OCI-LY3 (cell line): Measurements from ENCODE around the gene SGCA.
A peak's percentile ranks its signal among the peaks of the same experiment; 100 is the strongest.

Experiments used
- H2AFZ ChIP-seq: fragments of 200-600, 300-600 bp; shearing (Covaris generic); 2 replicates; pipeline ENCODE4 v1.6.0; 2014; ENCODE audit warnings: antibody characterized with exemption, low read depth, low read length
- H3K27ac ChIP-seq: fragments of 200-600, 300-600 bp; sonication (generic); 2 replicates; pipeline ENCODE4 v1.5.1; 2014; ENCODE audit warnings: mild to moderate bottlenecking, low read length, moderate library complexity, mixed read lengths
- H3K27me3 ChIP-seq: fragments of 200-600, 300-600 bp; sonication (generic); 2 replicates; pipeline ENCODE4 v1.6.1; 2014; ENCODE audit warnings: low read depth, low read length, mixed read lengths
- H3K36me3 ChIP-seq: fragments of 200-600, 300-600 bp; sonication (generic); replicated peaks from 2 replicates; pipeline ENCODE3; 2014; ENCODE audit warnings: low read depth, low read length, mixed read lengths
- H3K4me1 ChIP-seq: fragments of 300-600, 200-600 bp; sonication (generic); 2 replicates; pipeline ENCODE4 v1.6.1; 2014; ENCODE audit warnings: low read length, mixed read lengths
- H3K4me2 ChIP-seq: fragments of 200-600, 300-600 bp; sonication (generic); 2 replicates; pipeline ENCODE4 v1.6.1; 2014; ENCODE audit warnings: low read length, mixed read lengths
- H3K4me3 ChIP-seq: fragments of 300-600, 200-600 bp; sonication (generic); 2 replicates; pipeline ENCODE4 v1.5.1; 2014; ENCODE audit warnings: antibody characterized with exemption, mild to moderate bottlenecking, low read length, moderate library complexity
- H3K79me2 ChIP-seq: fragments of 300-600, 200-600 bp; shearing (Covaris generic); 2 replicates; pipeline ENCODE4 v1.6.1; 2014; ENCODE audit warnings: mild to moderate bottlenecking, low read length, mixed read lengths
- H3K9ac ChIP-seq: fragments of 300-600, 200-600 bp; shearing (Covaris generic); 2 replicates; pipeline ENCODE4 v1.6.0; 2014; ENCODE audit warnings: mild to moderate bottlenecking, low read length, moderate library complexity
- H3K9me3 ChIP-seq: fragments of 200-600, 300-600 bp; shearing (Covaris generic); 2 replicates; pipeline ENCODE4 v1.6.1; 2014; ENCODE audit warnings: low read length, mixed read lengths; ENCODE audit not compliant: insufficient read depth
- H4K20me1 ChIP-seq: fragments of 200-600, 300-600 bp; sonication (generic); 2 replicates; pipeline ENCODE4 v1.6.1; 2016; ENCODE audit warnings: low read length, mixed read lengths; ENCODE audit not compliant: insufficient read depth
- EZH2phosphoT487 ChIP-seq: fragments of 200-600 bp; shearing (Covaris generic); IDR thresholded peaks from 2 replicates; pipeline ENCODE4 v1.6.1; 2018; ENCODE audit warnings: antibody characterized with exemption, mixed run types, low read depth
- TF ChIP-seq, protein P1 (sequence below): fragments of 200-600, 300-600 bp; sonication (generic); IDR thresholded peaks from 2 replicates; pipeline ENCODE4 v1.5.1; 2014; ENCODE audit warnings: antibody characterized with exemption, low read length, low read depth

The SGCA gene

GRCh38 chr17:50165867-50166517, at the start of gene SGCA:
SGCA (plus strand) TSS chr17:50166005; CDS start chr17:50166041, 36 bp downstream.
- Histone ChIP-seq H2AFZ (no peak within 1 kb of the TSS), H3K79me2 (no peaks in the 10 kb centered on the region), H3K27me3 (no peaks in the 10 kb centered on the region), H3K4me2 (peak within 1 kb of the TSS; percentile 89; the same call in 1 of the 2 replicates), H3K27ac (no peak within 1 kb of the TSS), H3K36me3 (no peaks in the 10 kb centered on the region), H3K9me3 (no peaks in the 10 kb centered on the region), H3K9ac (no peak within 1 kb of the TSS), H3K4me1 (peaks cover 67% of the 10 kb centered on the region), H4K20me1 (no peaks in the 10 kb centered on the region), H3K4me3 (no peak within 1 kb of the TSS)
- no peak for TF ChIP-seq EZH2phosphoT487
- TF ChIP-seq, protein P1, sequence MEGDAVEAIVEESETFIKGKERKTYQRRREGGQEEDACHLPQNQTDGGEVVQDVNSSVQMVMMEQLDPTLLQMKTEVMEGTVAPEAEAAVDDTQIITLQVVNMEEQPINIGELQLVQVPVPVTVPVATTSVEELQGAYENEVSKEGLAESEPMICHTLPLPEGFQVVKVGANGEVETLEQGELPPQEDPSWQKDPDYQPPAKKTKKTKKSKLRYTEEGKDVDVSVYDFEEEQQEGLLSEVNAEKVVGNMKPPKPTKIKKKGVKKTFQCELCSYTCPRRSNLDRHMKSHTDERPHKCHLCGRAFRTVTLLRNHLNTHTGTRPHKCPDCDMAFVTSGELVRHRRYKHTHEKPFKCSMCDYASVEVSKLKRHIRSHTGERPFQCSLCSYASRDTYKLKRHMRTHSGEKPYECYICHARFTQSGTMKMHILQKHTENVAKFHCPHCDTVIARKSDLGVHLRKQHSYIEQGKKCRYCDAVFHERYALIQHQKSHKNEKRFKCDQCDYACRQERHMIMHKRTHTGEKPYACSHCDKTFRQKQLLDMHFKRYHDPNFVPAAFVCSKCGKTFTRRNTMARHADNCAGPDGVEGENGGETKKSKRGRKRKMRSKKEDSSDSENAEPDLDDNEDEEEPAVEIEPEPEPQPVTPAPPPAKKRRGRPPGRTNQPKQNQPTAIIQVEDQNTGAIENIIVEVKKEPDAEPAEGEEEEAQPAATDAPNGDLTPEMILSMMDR, result no peak

DNA sequence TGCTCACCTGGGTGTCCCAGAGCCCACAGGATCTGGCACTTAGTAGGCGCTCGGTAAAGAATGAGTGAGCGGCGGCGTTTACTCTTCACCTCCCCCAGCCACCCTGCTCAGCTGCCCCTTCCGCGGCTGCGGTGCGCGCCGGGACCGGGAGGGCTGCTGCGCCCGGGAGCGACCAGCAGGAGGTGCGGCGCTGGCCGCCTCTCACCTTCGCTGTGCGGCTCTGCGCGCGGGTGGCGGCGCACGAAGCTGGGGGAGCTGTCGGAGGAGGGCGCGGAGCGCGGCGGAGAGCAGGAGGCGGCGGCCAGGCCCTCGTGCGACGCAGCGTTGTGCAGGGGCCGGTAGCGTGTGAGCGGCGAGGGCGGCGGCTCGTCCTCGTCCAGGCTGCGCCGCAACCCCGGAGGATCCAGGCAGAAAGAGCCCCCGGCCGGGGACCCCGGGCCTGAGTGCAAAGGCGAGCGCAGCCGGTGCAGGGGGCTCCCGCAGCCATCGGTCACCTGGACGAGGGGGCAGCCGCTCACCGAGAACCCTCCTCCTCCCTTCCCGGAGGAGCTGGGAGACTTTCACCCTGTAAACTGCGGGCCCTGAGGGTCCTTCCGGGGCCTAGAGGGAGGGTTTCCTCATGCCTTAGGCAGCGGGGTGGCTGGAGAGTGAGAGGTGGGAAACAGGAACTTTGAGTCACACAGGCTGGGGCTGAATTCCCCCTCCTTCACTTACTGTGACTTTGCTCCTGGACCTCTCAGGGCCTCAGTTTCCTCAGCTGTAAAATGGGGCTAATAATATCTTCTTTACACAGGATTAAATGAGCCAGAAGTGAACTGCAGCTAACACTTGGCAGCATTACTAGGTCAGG, 48.4 kb upstream of the SGCA start:
- H3K4me3 ChIP-seq, result no peak overlapping the region
- H3K27me3 ChIP-seq, result peaks cover 11% of the 10 kb centered on the region
- H4K20me1 ChIP-seq, result no peaks in the 10 kb centered on the region
- no peak overlapping the region for H3K27ac ChIP-seq
- no peaks in the 10 kb centered on the region for H3K9me3 ChIP-seq
- no peak for TF ChIP-seq EZH2phosphoT487
- TF ChIP-seq, protein P1, result no peak
- H3K36me3 ChIP-seq, result no peaks in the 10 kb centered on the region
- 0 out of 2 replicates have a peak, but pooled peaks cover 6% of the 10 kb centered on the region for H3K4me1 ChIP-seq
- no peaks in the 10 kb centered on the region for H3K79me2 ChIP-seq
- no peak overlapping the region for H3K4me2 ChIP-seq
- H2AFZ ChIP-seq, result no peak overlapping the region
- H3K9ac ChIP-seq, result no peak overlapping the region

- Histone ChIP-seq H3K4me3 (no peak overlapping the region), H3K27me3 (peaks cover 11% of the 10 kb centered on the region), H2AFZ (no peak overlapping the region), H4K20me1 (no peaks in the 10 kb centered on the region), H3K9ac (no peak overlapping the region), H3K9me3 (no peaks in the 10 kb centered on the region), H3K27ac (no peak overlapping the region), H3K36me3 (no peaks in the 10 kb centered on the region), H3K79me2 (no peaks in the 10 kb centered on the region), H3K4me2 (no peak overlapping the region), H3K4me1 (0 out of 2 replicates have a peak, but pooled peaks cover 6% of the 10 kb centered on the region)
- no peak for TF ChIP-seq EZH2phosphoT487
Observed at GRCh38 chr17:50118076-50118827, 47.6 kb upstream of the SGCA start.

DNA sequence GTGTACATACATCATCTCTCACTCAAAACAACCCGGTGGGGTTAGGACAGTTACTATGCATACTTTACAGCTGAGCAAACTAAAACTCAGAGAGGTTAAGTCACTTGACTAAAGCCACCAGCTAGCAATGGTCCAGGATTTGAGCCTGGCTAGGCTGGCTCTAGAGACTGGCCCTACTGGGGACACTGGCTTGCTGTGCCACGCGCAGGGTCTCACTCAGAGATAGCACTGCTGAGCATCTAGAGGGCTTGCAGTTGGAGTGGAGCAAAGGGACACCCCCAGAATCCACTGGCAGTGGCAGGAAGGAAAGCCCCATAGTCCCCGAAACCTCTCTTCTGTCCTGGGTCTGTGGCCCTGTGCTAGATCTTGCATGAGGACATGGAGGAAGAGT, 47.0 kb upstream of the SGCA start:
- no peaks in the 10 kb centered on the region for H3K36me3 ChIP-seq
- no peak overlapping the region for H3K27ac ChIP-seq
- TF ChIP-seq, protein P1, result no peak
- no peak for TF ChIP-seq EZH2phosphoT487
- no peaks in the 10 kb centered on the region for H3K9me3 ChIP-seq
- no peaks in the 10 kb centered on the region for H4K20me1 ChIP-seq
- no peak overlapping the region for H3K9ac ChIP-seq
- H3K27me3 ChIP-seq, result peaks cover 11% of the 10 kb centered on the region
- no peak overlapping the region for H3K4me2 ChIP-seq
- no peaks in the 10 kb centered on the region for H3K79me2 ChIP-seq
- 0 out of 2 replicates have a peak, but pooled peaks cover 6% of the 10 kb centered on the region for H3K4me1 ChIP-seq
- H3K4me3 ChIP-seq, result no peak overlapping the region
- H2AFZ ChIP-seq, result no peak overlapping the region
